SK-N-SH (cell line): Measurements from ENCODE around the gene KY. TPM values are rescaled to one million over a fixed set of nuclear protein-coding genes. Genes with fewer than 3 reads are reported as not detected.

Source experiments
- CTCF ChIA-PET: fragments of 300-600, 350-600 bp; formaldehyde crosslinking; extraction: SDS; loops from one replicate; lab custom pipeline; 2021; lab: Yijun Ruan, JAX
- POLR2A ChIA-PET: fragments of 350-600 bp; sonication (Branson Sonifier 250); formaldehyde crosslinking; extraction: SDS; loops from one replicate; lab custom pipeline; 2020; ENCODE audit warnings: antibody characterized with exemption, inconsistent platforms; lab: Yijun Ruan, JAX
- DNase-seq: peaks from one replicate; pipeline ENCODE4 v3.0.0; 2012
- H2AFZ ChIP-seq: fragments of 200-600 bp; sonication (generic); 2 replicates; pipeline ENCODE4 v1.8.1; 2016; ENCODE audit warnings: antibody characterized with exemption, mild to moderate bottlenecking, low read depth
- H3F3A ChIP-seq: fragments of 200-600 bp; sonication (generic); replicated peaks from 2 replicates; pipeline ENCODE3; 2016; ENCODE audit warnings: antibody characterized with exemption, mild to moderate bottlenecking; ENCODE audit not compliant: insufficient read depth
- H3K27ac ChIP-seq, 2 experiments: fragments of 200-500 bp in 1 of 2; fragments of 200-600 bp in 1 of 2; sonication (Bioruptor generic) in 1 of 2; sonication (generic), shearing (Covaris generic) in 1 of 2; 2 replicates each; pipeline versions ENCODE4 v1.5.1 to v1.6.1; 2014 to 2016; ENCODE audit warnings: low read depth in 2 of 2, inconsistent platforms in 1 of 2, low read length in 1 of 2, mild to moderate bottlenecking in 1 of 2, mixed read lengths in 1 of 2
- H3K27me3 ChIP-seq: fragments of 200-600 bp; sonication (generic), shearing (Covaris generic); 2 replicates; pipeline ENCODE4 v1.6.1; 2016; ENCODE audit warnings: mixed run types; ENCODE audit not compliant: insufficient read depth
- H3K36me3 ChIP-seq, 2 experiments: fragments of 200-500 bp in 1 of 2; fragments of 200-600 bp in 1 of 2; sonication (Bioruptor generic) in 1 of 2; sonication (generic) in 1 of 2; replicated peaks in 1 of 2; 2 replicates each; pipeline versions ENCODE3 to v1.5.1; 2014 to 2016; ENCODE audit warnings: low read length in 1 of 2, mild to moderate bottlenecking in 1 of 2; ENCODE audit not compliant: insufficient read depth in 2 of 2, control insufficient read depth in 1 of 2
- H3K4me1 ChIP-seq, 2 experiments: fragments of 200-500 bp in 1 of 2; fragments of 200-600 bp in 1 of 2; sonication (Bioruptor generic) in 1 of 2; sonication (generic), shearing (Covaris generic) in 1 of 2; 2 replicates each; pipeline versions ENCODE4 v1.5.1 to v1.6.1; 2014 to 2016; ENCODE audit warnings: low read depth in 1 of 2, low read length in 1 of 2, mixed run types in 1 of 2; ENCODE audit not compliant: insufficient read depth in 2 of 2, control insufficient read depth in 1 of 2
- H3K4me2 ChIP-seq: fragments of 200-600 bp; sonication (generic), shearing (Covaris generic); 2 replicates; pipeline ENCODE4 v1.6.1; 2017; ENCODE audit warnings: mixed run types
- H3K4me3 ChIP-seq, 2 experiments: fragments of 200-500 bp in 1 of 2; fragments of 200-600 bp in 1 of 2; sonication (Bioruptor generic) in 1 of 2; sonication (generic), shearing (Covaris generic) in 1 of 2; 2 replicates each; pipeline versions ENCODE4 v1.5.1 to v1.8.1; 2014 to 2016; ENCODE audit warnings: low read depth in 2 of 2, inconsistent platforms in 1 of 2, low read length in 1 of 2, mild to moderate bottlenecking in 1 of 2, mixed read lengths in 1 of 2, moderate library complexity in 1 of 2
- H3K79me2 ChIP-seq: fragments of 200-600 bp; sonication (generic); 2 replicates; pipeline ENCODE4 v1.8.1; 2017; ENCODE audit warnings: mild to moderate bottlenecking; ENCODE audit not compliant: insufficient read depth
- H3K9ac ChIP-seq: fragments of 200-600 bp; sonication (generic); 2 replicates; pipeline ENCODE4 v1.6.1; 2017; ENCODE audit warnings: mixed run types
- H3K9me2 ChIP-seq: fragments of 200-600 bp; sonication (generic); 2 replicates; pipeline ENCODE4 v1.6.1; 2017; ENCODE audit warnings: mixed run types
- H3K9me3 ChIP-seq: fragments of 200-600 bp; sonication (generic); 2 replicates; pipeline ENCODE4 v1.6.1; 2017; ENCODE audit warnings: mixed run types, mild to moderate bottlenecking, moderate library complexity
- H4K20me1 ChIP-seq: fragments of 200-600 bp; sonication (generic); 2 replicates; pipeline ENCODE4 v1.6.1; 2017; ENCODE audit warnings: mild to moderate bottlenecking, mixed run types; ENCODE audit not compliant: insufficient read depth
- EZH2phosphoT487 ChIP-seq: fragments of 200-600 bp; sonication (generic); IDR thresholded peaks from 2 replicates; pipeline ENCODE4 v1.6.1; 2017; ENCODE audit warnings: low read depth, mixed run types, mild to moderate bottlenecking, antibody characterized with exemption, moderate library complexity, borderline replicate concordance
- GATA2 ChIP-seq: sonication (generic); formaldehyde crosslinking; IDR thresholded peaks from 2 replicates; pipeline ENCODE4 v1.5.0; 2020; ENCODE audit warnings: mild to moderate bottlenecking, missing genetic modification reagents
- MXI1 ChIP-seq: IDR thresholded peaks from 2 replicates; pipeline ENCODE4 v1.6.1; 2012; ENCODE audit warnings: mild to moderate bottlenecking, low read depth, low read length, improper control_type of control experiment
- NFIC ChIP-seq: IDR thresholded peaks from 2 replicates; pipeline ENCODE4 v1.4.0; 2012; ENCODE audit warnings: borderline replicate concordance
- POLR2AphosphoS5 ChIP-seq: IDR thresholded peaks from 2 replicates; pipeline ENCODE4 v1.6.1; 2012; ENCODE audit warnings: low read depth, low read length
- TAF1 ChIP-seq: IDR thresholded peaks from 2 replicates; pipeline ENCODE4 v1.6.1; 2012; ENCODE audit warnings: low read depth, mild to moderate bottlenecking, low read length, moderate library complexity, borderline replicate concordance
- TCF12 ChIP-seq: IDR thresholded peaks from 2 replicates; pipeline ENCODE4 v1.4.0; 2012
- YY1 ChIP-seq: IDR thresholded peaks from 2 replicates; pipeline ENCODE4 v1.4.0; 2012; ENCODE audit warnings: low read depth, mild to moderate bottlenecking
- WGBS: methylation state at CpG from one replicate; pipeline ENCODE4 v1.1.6; 2017; ENCODE audit warnings: low lambda C conversion rate; 5-methylcytosine and 5-hydroxymethylcytosine counted together
- polyA plus RNA-seq, 3 experiments: library from polyadenylated mRNA; depleted of rRNA; stranded (reverse); fragments of >200 nt; gene quantifications; 2 replicates each; pipeline ENCODE4 v1.2.3, GENCODE V29; 2012
- TF ChIP-seq, protein P1 (sequence below): fragments of 200-600 bp; sonication (generic); IDR thresholded peaks from 2 replicates; pipeline ENCODE4 v1.6.1; 2017; ENCODE audit warnings: antibody characterized with exemption, mild to moderate bottlenecking, moderate library complexity
- TF ChIP-seq, protein P2 (sequence below): IDR thresholded peaks from 2 replicates; pipeline ENCODE4 v1.4.0; 2012; ENCODE audit warnings: low read depth, borderline replicate concordance
- TF ChIP-seq, protein P3 (sequence below): IDR thresholded peaks from 2 replicates; pipeline ENCODE4 v1.6.1; 2012; ENCODE audit warnings: mild to moderate bottlenecking, low read depth, low read length, moderate library complexity

Gene KY
- polyA plus RNA-seq, 1 of the 3 experiments (the other 2 are of a cell fraction): 2.4 TPM

DNA sequence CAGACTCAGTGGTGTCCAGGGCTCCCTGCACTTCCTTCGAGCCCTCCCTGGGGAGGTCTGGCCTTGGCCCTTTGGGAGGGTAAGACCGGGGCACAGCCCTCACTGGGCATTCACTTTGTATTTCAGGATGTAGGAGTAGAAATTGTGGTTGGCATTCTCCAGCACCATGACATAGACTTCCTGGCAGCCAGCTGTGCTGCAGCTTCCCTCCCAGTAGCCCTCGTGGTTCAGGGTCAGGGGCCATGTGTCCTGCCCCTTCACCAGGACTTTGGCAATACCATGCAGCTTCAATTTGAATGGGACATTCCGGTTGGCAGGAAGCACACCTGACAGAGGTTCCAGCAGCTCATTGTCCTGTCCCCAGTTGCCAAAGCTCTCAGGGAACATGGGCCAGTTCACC, 47.3 kb downstream of the KY start:
- CTCF ChIA-PET: interaction anchor here (0.9 to 6.1 kb wide), 8 partner anchors 10 to 900 kb away, joined by 3 to 82 read pairs (median 42); partner anchors contain the start of genes EPHB1 and KY

More for the DNA sequence above, 47.3 kb downstream of the KY start:
- H3K79me2 ChIP-seq: no peaks in the 10 kb centered on the region
- no peaks in the 10 kb centered on the region for H3K9me2 ChIP-seq
- POLR2A ChIA-PET: no interaction called here
- 81% methylated on average over 4 of the region's 4 CpGs for WGBS
- no peak overlapping the region for H3K4me3 ChIP-seq
- no peaks in the 10 kb centered on the region for H3K36me3 ChIP-seq
- H4K20me1 ChIP-seq: no peaks in the 10 kb centered on the region
- TF ChIP-seq EZH2phosphoT487: no peak
- no peak for TF ChIP-seq MXI1
- no peak for TF ChIP-seq POLR2AphosphoS5
- TF ChIP-seq, protein P1, sequence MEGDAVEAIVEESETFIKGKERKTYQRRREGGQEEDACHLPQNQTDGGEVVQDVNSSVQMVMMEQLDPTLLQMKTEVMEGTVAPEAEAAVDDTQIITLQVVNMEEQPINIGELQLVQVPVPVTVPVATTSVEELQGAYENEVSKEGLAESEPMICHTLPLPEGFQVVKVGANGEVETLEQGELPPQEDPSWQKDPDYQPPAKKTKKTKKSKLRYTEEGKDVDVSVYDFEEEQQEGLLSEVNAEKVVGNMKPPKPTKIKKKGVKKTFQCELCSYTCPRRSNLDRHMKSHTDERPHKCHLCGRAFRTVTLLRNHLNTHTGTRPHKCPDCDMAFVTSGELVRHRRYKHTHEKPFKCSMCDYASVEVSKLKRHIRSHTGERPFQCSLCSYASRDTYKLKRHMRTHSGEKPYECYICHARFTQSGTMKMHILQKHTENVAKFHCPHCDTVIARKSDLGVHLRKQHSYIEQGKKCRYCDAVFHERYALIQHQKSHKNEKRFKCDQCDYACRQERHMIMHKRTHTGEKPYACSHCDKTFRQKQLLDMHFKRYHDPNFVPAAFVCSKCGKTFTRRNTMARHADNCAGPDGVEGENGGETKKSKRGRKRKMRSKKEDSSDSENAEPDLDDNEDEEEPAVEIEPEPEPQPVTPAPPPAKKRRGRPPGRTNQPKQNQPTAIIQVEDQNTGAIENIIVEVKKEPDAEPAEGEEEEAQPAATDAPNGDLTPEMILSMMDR: no peak
- TF ChIP-seq TAF1: no peak
- TF ChIP-seq TCF12: no peak
- no peak for TF ChIP-seq YY1
- no peak for TF ChIP-seq GATA2
- no peak for TF ChIP-seq NFIC
- TF ChIP-seq, protein P2, sequence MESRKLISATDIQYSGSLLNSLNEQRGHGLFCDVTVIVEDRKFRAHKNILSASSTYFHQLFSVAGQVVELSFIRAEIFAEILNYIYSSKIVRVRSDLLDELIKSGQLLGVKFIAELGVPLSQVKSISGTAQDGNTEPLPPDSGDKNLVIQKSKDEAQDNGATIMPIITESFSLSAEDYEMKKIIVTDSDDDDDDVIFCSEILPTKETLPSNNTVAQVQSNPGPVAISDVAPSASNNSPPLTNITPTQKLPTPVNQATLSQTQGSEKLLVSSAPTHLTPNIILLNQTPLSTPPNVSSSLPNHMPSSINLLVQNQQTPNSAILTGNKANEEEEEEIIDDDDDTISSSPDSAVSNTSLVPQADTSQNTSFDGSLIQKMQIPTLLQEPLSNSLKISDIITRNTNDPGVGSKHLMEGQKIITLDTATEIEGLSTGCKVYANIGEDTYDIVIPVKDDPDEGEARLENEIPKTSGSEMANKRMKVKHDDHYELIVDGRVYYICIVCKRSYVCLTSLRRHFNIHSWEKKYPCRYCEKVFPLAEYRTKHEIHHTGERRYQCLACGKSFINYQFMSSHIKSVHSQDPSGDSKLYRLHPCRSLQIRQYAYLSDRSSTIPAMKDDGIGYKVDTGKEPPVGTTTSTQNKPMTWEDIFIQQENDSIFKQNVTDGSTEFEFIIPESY: no peak
- TF ChIP-seq, protein P3, sequence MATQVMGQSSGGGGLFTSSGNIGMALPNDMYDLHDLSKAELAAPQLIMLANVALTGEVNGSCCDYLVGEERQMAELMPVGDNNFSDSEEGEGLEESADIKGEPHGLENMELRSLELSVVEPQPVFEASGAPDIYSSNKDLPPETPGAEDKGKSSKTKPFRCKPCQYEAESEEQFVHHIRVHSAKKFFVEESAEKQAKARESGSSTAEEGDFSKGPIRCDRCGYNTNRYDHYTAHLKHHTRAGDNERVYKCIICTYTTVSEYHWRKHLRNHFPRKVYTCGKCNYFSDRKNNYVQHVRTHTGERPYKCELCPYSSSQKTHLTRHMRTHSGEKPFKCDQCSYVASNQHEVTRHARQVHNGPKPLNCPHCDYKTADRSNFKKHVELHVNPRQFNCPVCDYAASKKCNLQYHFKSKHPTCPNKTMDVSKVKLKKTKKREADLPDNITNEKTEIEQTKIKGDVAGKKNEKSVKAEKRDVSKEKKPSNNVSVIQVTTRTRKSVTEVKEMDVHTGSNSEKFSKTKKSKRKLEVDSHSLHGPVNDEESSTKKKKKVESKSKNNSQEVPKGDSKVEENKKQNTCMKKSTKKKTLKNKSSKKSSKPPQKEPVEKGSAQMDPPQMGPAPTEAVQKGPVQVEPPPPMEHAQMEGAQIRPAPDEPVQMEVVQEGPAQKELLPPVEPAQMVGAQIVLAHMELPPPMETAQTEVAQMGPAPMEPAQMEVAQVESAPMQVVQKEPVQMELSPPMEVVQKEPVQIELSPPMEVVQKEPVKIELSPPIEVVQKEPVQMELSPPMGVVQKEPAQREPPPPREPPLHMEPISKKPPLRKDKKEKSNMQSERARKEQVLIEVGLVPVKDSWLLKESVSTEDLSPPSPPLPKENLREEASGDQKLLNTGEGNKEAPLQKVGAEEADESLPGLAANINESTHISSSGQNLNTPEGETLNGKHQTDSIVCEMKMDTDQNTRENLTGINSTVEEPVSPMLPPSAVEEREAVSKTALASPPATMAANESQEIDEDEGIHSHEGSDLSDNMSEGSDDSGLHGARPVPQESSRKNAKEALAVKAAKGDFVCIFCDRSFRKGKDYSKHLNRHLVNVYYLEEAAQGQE: no peak
- TF ChIP-seq, all 33 proteins: peak for 0
- Histone ChIP-seq H3K9me3 (no peaks in the 10 kb centered on the region), H3K27me3 (no peaks in the 10 kb centered on the region), H3K27ac (no peak overlapping the region), H3K4me1 (peaks cover 0 to 29% of the 10 kb centered on the region in 2 experiments; a peak in 3 of 4 replicates), H3K4me2 (no peak overlapping the region), H3F3A (no peaks in the 10 kb centered on the region), H2AFZ (no peak overlapping the region), H3K9ac (no peak overlapping the region)
- no peak for DNase-seq
